Endothelial cell of umbilical vein (primary cell): ENCODE measurements around the gene CENPF. TPM values are rescaled to one million over a fixed set of nuclear protein-coding genes. Genes with fewer than 3 reads are reported as not detected.
A peak's percentile ranks its signal among the peaks of the same experiment; 100 is the strongest.

Experiments used
- BruUV-seq: library from RNA; stranded (reverse); fragments of 400-500 nt; replicated peaks from 2 replicates; lab custom pipeline; 2021; lab: Mats Ljungman, UMichigan
- CTCF ChIA-PET: fragments of 300-600, 350-600 bp; sonication (Branson Sonifier 250); formaldehyde crosslinking; loops from one replicate; lab custom pipeline; 2021; ENCODE audit warnings: antibody characterized with exemption, inconsistent platforms; lab: Charles Lee
- POLR2A ChIA-PET: fragments of 300-600, 350-600 bp; sonication (Branson Sonifier 250); formaldehyde crosslinking; loops from one replicate; lab custom pipeline; 2021; ENCODE audit warnings: antibody characterized with exemption, inconsistent platforms; lab: Charles Lee
- DNase-seq: peaks from one replicate; pipeline ENCODE4 v3.0.0-alpha.2; 2011; ENCODE audit warnings: low read depth, low spot score
- FAIRE-seq: peaks from 2 replicates; lab custom pipeline; 2011; peaks lifted over from hg19 to GRCh38; lab: Jason Lieb, UNC
- H2AFZ ChIP-seq: 2 replicates; pipeline ENCODE4 v1.6.0; 2012; ENCODE audit warnings: low read depth, low read length, control low read depth, inconsistent platforms
- H3K27ac ChIP-seq: 2 replicates; pipeline ENCODE4 v1.5.1; 2011; ENCODE audit warnings: low read depth, mild to moderate bottlenecking, control low read depth, low read length, moderate library complexity; ENCODE audit not compliant: insufficient read depth
- H3K27me3 ChIP-seq, 2 experiments: 2 replicates each; pipeline versions ENCODE4 v1.6.0 to v1.6.1; 2011; ENCODE audit warnings: low read length in 2 of 2, mixed read lengths in 1 of 2; ENCODE audit not compliant: control insufficient read depth in 2 of 2, insufficient read depth in 2 of 2
- H3K36me3 ChIP-seq, 2 experiments: 2 replicates in 1 of 2; 3 replicates in 1 of 2; pipeline ENCODE4 v1.5.1; 2011; ENCODE audit warnings: low read length in 2 of 2, mild to moderate bottlenecking in 1 of 2, moderate library complexity in 1 of 2; ENCODE audit not compliant: control insufficient read depth in 2 of 2, insufficient read depth in 2 of 2; ENCODE audit errors: extremely low read depth in 1 of 2
- H3K4me1 ChIP-seq: 3 replicates; pipeline ENCODE4 v1.5.1; 2011; ENCODE audit warnings: mild to moderate bottlenecking, low read length; ENCODE audit not compliant: control insufficient read depth, insufficient read depth; ENCODE audit errors: extremely low read depth
- H3K4me2 ChIP-seq: 2 replicates; pipeline ENCODE4 v1.6.1; 2011; ENCODE audit warnings: low read length, control low read depth, mixed read lengths; ENCODE audit not compliant: insufficient read depth
- H3K4me3 ChIP-seq, 3 experiments: fragments of 200-600 bp in 1 of 3; sonication (generic), shearing (Covaris generic) in 1 of 3; replicated peaks in 1 of 3; 2 replicates each; pipeline ENCODE4 v1.5.1; 2011 to 2016; ENCODE audit warnings: control low read depth in 3 of 3, low read length in 3 of 3, mild to moderate bottlenecking in 2 of 3, inconsistent platforms in 1 of 3, low read depth in 1 of 3, moderate library complexity in 1 of 3; ENCODE audit not compliant: insufficient read depth in 1 of 3
- H3K79me2 ChIP-seq: 2 replicates; pipeline ENCODE4 v1.6.0; 2012; ENCODE audit warnings: low read length, inconsistent platforms; ENCODE audit not compliant: control insufficient read depth, insufficient read depth
- H3K9ac ChIP-seq: replicated peaks from 2 replicates; pipeline ENCODE3; 2011; ENCODE audit warnings: low read length, control low read depth; ENCODE audit not compliant: insufficient read depth; ENCODE audit errors: extremely low read depth
- H3K9me1 ChIP-seq: replicated peaks from 3 replicates; pipeline ENCODE4 v1.6.0; 2011; ENCODE audit warnings: mild to moderate bottlenecking, low read length; ENCODE audit not compliant: control insufficient read depth, insufficient read depth; ENCODE audit errors: extremely low read depth
- H3K9me3 ChIP-seq: replicated peaks from 2 replicates; pipeline ENCODE4 v1.5.1; 2012; ENCODE audit warnings: low read length, inconsistent platforms; ENCODE audit not compliant: control insufficient read depth, insufficient read depth
- H4K20me1 ChIP-seq: replicated peaks from 2 replicates; pipeline ENCODE3; 2011; ENCODE audit warnings: mild to moderate bottlenecking, low read length; ENCODE audit not compliant: control insufficient read depth, insufficient read depth; ENCODE audit errors: extremely low read depth
- EZH2 ChIP-seq: IDR thresholded peaks from 2 replicates; pipeline ENCODE4 v1.6.1; 2012; ENCODE audit warnings: borderline replicate concordance, low read depth, mild to moderate bottlenecking, moderate library complexity, low read length, inconsistent platforms; ENCODE audit not compliant: severe bottlenecking
- FOS ChIP-seq: IDR thresholded peaks from 2 replicates; pipeline ENCODE4 v1.6.1; 2011; ENCODE audit warnings: mild to moderate bottlenecking, low read length, moderate library complexity, borderline replicate concordance; ENCODE audit not compliant: insufficient read depth
- GATA2 ChIP-seq: IDR thresholded peaks from 2 replicates; pipeline ENCODE4 v1.7.0; 2011; ENCODE audit warnings: low read depth, mild to moderate bottlenecking, moderate library complexity, mixed read lengths, low read length; ENCODE audit not compliant: insufficient read length, insufficient read depth
- JUN ChIP-seq: IDR thresholded peaks from 2 replicates; pipeline ENCODE4 v1.6.1; 2011; ENCODE audit warnings: borderline replicate concordance, low read depth; ENCODE audit not compliant: insufficient read length, insufficient read depth
- MYC ChIP-seq: IDR thresholded peaks from one replicate; pipeline ENCODE4 v1.6.1; 2011; ENCODE audit warnings: mild to moderate bottlenecking, low read depth, low read length
- POLR2A ChIP-seq: IDR thresholded peaks from 2 replicates; pipeline ENCODE4 v1.6.1; 2012; ENCODE audit warnings: low read depth, mild to moderate bottlenecking, control low read depth, low read length
- POLR2AphosphoS5 ChIP-seq: IDR thresholded peaks from 2 replicates; pipeline ENCODE4 v1.6.1; 2012; ENCODE audit warnings: low read depth, mild to moderate bottlenecking, control low read depth, low read length, moderate library complexity; ENCODE audit not compliant: insufficient read depth
- dilution Hi-C: fragments of 300-500 bp; cut with MboI; formaldehyde crosslinking; loops from one replicate; pipeline ENCODE4 v1.15.0; 2019; ENCODE audit warnings: low sequenced_read_pairs; ENCODE audit not compliant: extremely low pct_ligation_motif_present
- intact Hi-C: fragments of 100-400 bp; cut with micrococcal nuclease; formaldehyde crosslinking; loops from one replicate; pipeline ENCODE4 v1.10.0; 2022
- polyA plus RNA-seq, 4 experiments: library from polyadenylated mRNA; depleted of rRNA in 3 of 4; stranded (reverse) in 3 of 4; unstranded in 1 of 4; fragments of >200 nt; gene quantifications; 2 replicates each; pipeline versions ENCODE4 v1.2.1 to v1.2.3, GENCODE V29; 2011 to 2012; ENCODE audit warnings: missing spikeins in 1 of 4
- total RNA-seq: library from RNA; stranded (reverse); gene quantifications from 2 replicates; pipeline ENCODE4 v1.2.3, GENCODE V29; 2021
- TF ChIP-seq, protein P1 (sequence below): IDR thresholded peaks from 2 replicates; pipeline ENCODE4 v1.6.1; 2011; ENCODE audit not compliant: insufficient read depth, insufficient read length
- TF ChIP-seq, protein P2 (sequence below), 2 donors: IDR thresholded peaks; 1 replicate in 1 of 2; 2 replicates in 1 of 2; pipeline ENCODE4 v1.5.1; 2011; ENCODE audit warnings: low read length in 2 of 2, mild to moderate bottlenecking in 2 of 2, moderate library complexity in 2 of 2, control low read depth in 1 of 2, inconsistent platforms in 1 of 2, low read depth in 1 of 2; ENCODE audit not compliant: insufficient read depth in 1 of 2; ENCODE audit errors: extremely low read depth in 1 of 2

The CENPF gene
- total and polyA plus RNA-seq, 2 donors (not counting 3 experiments of a cell fraction or from before 2014, with no cell fraction given): 6.4 to 66.2 TPM

DNA sequence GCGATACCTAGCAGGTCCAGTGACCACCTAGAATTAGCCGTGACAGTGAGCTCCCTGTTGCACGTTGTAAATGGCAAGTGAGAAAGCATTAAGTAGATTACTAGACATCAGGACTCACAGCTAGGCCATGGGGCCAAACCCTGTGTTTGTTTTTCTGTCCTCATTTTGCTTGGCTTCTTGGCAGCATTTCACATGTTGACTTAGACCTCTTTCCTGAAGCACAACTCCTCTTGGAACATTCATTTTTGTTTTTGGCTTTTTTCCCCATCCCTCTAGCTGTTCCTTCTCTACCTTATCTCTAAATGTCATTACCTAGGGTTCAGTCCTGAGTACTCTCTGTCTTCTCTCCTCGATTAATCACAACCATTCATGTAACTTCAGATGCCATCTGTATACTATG is 34.7 kb upstream of the CENPF start:
- H3K4me2 ChIP-seq: peak overlapping the region; percentile 15
- no peaks in the 10 kb centered on the region for H3K79me2 ChIP-seq
- no peak overlapping the region for H3K27ac ChIP-seq
- H3K27me3 ChIP-seq: no peaks in the 10 kb centered on the region
- no peaks in the 10 kb centered on the region for H3K9me3 ChIP-seq
- DNase-seq (peak; percentile 71), FAIRE-seq (peak; percentile 76)
- no peak overlapping the region for H3K4me3 ChIP-seq
- H3K36me3 ChIP-seq: no peaks in the 10 kb centered on the region
- no TSS peak for BruUV-seq
- no peak overlapping the region for H3K9ac ChIP-seq
- TF ChIP-seq FOS: no peak
- no peak for TF ChIP-seq JUN
- TF ChIP-seq EZH2: no peak
- no peak for TF ChIP-seq POLR2AphosphoS5
- TF ChIP-seq GATA2: no peak
- TF ChIP-seq, protein P1, sequence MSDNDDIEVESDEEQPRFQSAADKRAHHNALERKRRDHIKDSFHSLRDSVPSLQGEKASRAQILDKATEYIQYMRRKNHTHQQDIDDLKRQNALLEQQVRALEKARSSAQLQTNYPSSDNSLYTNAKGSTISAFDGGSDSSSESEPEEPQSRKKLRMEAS: no peak
- no peak for TF ChIP-seq POLR2A
- TF ChIP-seq, protein P2, sequence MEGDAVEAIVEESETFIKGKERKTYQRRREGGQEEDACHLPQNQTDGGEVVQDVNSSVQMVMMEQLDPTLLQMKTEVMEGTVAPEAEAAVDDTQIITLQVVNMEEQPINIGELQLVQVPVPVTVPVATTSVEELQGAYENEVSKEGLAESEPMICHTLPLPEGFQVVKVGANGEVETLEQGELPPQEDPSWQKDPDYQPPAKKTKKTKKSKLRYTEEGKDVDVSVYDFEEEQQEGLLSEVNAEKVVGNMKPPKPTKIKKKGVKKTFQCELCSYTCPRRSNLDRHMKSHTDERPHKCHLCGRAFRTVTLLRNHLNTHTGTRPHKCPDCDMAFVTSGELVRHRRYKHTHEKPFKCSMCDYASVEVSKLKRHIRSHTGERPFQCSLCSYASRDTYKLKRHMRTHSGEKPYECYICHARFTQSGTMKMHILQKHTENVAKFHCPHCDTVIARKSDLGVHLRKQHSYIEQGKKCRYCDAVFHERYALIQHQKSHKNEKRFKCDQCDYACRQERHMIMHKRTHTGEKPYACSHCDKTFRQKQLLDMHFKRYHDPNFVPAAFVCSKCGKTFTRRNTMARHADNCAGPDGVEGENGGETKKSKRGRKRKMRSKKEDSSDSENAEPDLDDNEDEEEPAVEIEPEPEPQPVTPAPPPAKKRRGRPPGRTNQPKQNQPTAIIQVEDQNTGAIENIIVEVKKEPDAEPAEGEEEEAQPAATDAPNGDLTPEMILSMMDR (IDR thresholded peaks at IDR 0.05; ENCODE audit: extremely low read depth in 1 of 2, insufficient read depth in 1 of 2, low read depth in 1 of 2, low read length in 2 of 2): no peak
- no peak for TF ChIP-seq MYC
- no peaks in the 10 kb centered on the region for H4K20me1 ChIP-seq
- no peaks in the 10 kb centered on the region for H3K9me1 ChIP-seq
- H2AFZ ChIP-seq: peak overlapping the region; percentile 58
- intact Hi-C loops (no loop called here), dilution Hi-C loops (no loop called here)
- ChIA-PET POLR2A (no interaction called here), CTCF (interaction anchor here (0.8 to 5.8 kb wide), 6 partner anchors 13 to 236 kb away, joined by 3 to 40 read pairs (median 9); partner anchors contain the start of gene PTPN14)
- H3K4me1 ChIP-seq: peaks cover 48% of the 10 kb centered on the region
